Hematopoietic multipotent progenitor cell treated with erythropoietin and hydrocortisone succinate and interleukin-3 and kit ligand, for 17 days (in vitro differentiated cells): ENCODE data around the gene DIP2A.

ENCODE experiments used
- DNase-seq: peaks from one replicate; pipeline ENCODE4 v3.0.0-alpha.2; 2015; ENCODE audit warnings: low spot score

The DIP2A gene

GRCh38 chr21:46527801-46528200 lies 69.1 kb downstream of the DIP2A start:
- DNase-seq = no peak

GRCh38 chr21:46532080-46532479 lies 73.4 kb downstream of the DIP2A start:
- DNase-seq = no peak

- DNase-seq = no peak
Observed at GRCh38 chr21:46537026-46537425, 78.3 kb downstream of the DIP2A start.

- no peak for DNase-seq
Observed at GRCh38 chr21:46538262-46538661, 79.6 kb downstream of the DIP2A start.

- no peak for DNase-seq
Observed at GRCh38 chr21:46538851-46539666, 80.4 kb downstream of the DIP2A start.

GRCh38 chr21:46540087-46540710 lies 81.5 kb downstream of the DIP2A start:
- no peak for DNase-seq

GRCh38 chr21:46542588-46543124 lies 84.0 kb downstream of the DIP2A start:
- no peak for DNase-seq

- DNase-seq = no peak
Observed at GRCh38 chr21:46543306-46543705, 84.6 kb downstream of the DIP2A start.

- DNase-seq = no peak
Observed at GRCh38 chr21:46544003-46544402, 85.3 kb downstream of the DIP2A start.

GRCh38 chr21:46544824-46545223 lies 86.1 kb downstream of the DIP2A start:
- no peak for DNase-seq

- DNase-seq = no peak
Observed at GRCh38 chr21:46545363-46545762, 86.7 kb downstream of the DIP2A start.

- DNase-seq = no peak
Observed at GRCh38 chr21:46545911-46546310, 87.2 kb downstream of the DIP2A start.

- DNase-seq = no peak
Observed at GRCh38 chr21:46546799-46547198, 88.1 kb downstream of the DIP2A start.

GRCh38 chr21:46549650-46550049 lies 91.0 kb downstream of the DIP2A start:
- no peak for DNase-seq

GRCh38 chr21:46550116-46550941 lies 91.6 kb downstream of the DIP2A start:
- no peak for DNase-seq

- DNase-seq = no peak
Observed at GRCh38 chr21:46551636-46552241, 93.0 kb downstream of the DIP2A start.

- no peak for DNase-seq
Observed at GRCh38 chr21:46552274-46552673, 93.6 kb downstream of the DIP2A start.

- no peak for DNase-seq
Observed at GRCh38 chr21:46552865-46553379, 94.2 kb downstream of the DIP2A start.

- DNase-seq = no peak
Observed at GRCh38 chr21:46553993-46554392, 95.3 kb downstream of the DIP2A start.

GRCh38 chr21:46554431-46555224 lies 95.9 kb downstream of the DIP2A start:
- DNase-seq = no peak

GRCh38 chr21:46555225-46555617 lies 96.5 kb downstream of the DIP2A start:
- DNase-seq = no peak
